HG03378 (cell line): ENCODE data around the gene PPP1R27.
"Not testable (repeated sequence)": the region's sequence is repeated elsewhere in the genome, so short reads cannot be mapped to it uniquely, and the experiment has no call there.

ENCODE experiments used
- ATAC-seq: cut with Tn5 transposase; IDR thresholded peaks from one replicate; pipeline ENCODE4 v1.9.1; 2021; ENCODE audit warnings: mild to moderate bottlenecking, moderate library complexity; ENCODE audit not compliant: unreplicated experiment

Gene PPP1R27

DNA sequence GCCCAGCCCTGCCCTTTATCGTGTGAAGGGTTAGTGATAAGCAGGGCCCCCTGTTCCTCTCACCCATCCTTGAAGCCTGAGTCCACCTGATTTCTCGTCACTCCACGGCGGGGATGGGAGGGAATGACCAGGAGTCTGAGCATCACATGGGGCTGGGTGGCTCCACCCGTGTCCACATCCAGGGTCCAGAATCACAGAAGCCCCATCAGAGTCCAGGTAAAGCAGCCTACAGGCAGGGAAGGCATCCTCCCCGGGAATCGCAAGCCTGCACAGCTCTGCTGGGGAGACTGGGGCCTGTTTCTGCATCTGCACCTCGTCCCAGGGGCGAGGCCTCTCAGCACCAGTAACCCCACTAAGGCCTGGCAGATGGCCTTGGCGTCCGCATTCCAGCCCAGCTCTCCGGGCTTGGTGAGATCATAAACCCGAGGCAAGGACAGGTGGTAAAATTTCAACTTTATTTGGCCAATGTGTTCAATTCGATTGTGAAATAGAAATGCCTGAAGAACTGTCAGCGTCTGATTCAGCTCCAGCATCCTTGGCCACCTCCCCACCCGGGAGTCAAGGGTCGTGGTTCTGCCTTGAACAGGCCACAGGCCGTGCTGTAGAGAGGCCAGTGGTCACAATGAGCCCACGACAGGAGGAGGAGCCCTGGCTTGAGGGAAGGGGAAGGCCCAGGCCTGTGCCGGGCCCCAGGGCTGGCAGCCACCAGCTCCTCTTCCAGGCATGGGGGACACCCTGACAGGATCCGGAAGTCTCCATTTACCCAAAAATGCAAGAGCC is 8.1 kb upstream of the PPP1R27 start:
- ATAC-seq: no peak

DNA sequence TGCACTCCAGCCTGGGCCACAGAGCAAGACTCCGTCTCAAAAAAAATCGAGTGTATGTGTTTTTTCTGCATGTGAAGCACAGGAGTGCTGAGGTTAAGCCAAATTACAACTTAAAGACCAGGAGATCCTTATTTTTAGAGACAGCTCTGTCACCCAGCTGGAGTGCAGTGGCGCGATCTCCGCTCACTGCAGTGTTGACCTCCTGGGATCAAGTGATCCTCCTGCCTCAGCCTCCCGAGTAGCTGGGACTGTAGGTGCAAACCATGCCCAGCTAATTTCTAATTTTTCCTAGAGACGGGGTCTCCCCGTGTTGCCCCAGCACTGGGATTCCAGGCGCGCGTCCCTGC is 7.5 kb upstream of the PPP1R27 start:
- ATAC-seq: no peak

DNA sequence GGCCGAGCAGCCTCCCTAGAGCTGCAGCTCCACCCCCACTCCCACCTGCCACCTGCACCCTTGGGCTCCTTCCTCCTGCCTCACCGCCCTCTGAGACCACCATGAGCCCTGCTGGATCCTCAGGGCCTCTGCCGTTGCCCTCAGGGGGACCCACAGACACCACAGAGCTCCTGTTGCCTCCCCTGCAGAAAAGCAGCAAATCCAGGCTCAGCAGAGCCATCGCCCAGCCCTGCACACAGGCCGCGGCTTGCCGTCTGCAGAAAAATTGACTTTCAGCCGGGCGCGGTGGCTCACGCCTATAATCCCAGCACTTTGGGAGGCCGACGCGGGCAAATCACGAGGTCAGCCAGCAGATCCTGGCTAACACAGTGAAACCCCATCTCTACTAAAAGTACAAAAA is 7.0 kb upstream of the PPP1R27 start:
- no peak for ATAC-seq

DNA sequence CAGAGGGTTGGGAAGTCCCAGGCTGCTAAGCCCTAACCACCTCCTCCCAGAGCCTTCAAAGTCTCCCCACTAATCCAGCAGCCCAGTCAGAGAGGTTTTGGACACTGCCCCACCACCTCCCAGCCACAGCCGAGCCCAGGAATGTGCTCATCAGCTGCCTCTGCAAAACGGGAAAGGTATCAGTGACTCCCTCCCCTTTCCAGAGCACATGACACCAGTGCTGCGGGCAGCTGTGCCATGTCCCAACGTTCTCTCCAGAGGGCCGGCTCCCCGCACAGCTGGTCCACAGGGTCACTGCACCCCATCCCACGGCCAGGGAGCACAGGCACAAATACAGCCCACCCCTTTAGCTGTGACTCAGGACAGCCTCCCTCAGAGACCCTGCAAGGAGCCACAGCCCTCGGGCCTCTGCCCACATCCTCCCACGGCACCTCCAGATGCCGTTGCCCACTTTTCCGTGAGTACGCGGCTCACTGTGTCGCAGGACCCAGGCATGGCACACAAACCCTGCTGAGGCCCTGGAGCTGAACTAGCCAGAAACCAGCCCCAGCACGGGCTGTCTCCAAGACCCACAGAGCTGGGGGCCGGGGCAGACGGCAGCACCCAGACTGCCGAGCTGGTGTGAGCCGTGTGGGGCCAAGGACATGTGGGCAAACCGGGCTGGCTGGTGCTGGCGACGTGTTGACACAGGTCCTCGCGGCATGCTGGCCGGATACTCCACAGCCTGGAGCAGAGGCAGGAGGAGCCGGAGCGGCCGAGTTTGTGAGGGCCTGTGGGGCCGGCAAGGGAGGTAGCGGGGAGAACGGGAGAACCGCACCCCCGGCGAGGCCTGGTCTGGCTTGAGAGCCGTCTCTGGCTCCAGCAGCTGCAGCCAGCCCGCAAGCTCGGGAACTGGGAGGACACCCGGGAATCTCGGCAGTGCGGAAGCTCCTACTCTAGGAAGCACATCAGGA is 6.3 kb upstream of the PPP1R27 start:
- no peak for ATAC-seq

DNA sequence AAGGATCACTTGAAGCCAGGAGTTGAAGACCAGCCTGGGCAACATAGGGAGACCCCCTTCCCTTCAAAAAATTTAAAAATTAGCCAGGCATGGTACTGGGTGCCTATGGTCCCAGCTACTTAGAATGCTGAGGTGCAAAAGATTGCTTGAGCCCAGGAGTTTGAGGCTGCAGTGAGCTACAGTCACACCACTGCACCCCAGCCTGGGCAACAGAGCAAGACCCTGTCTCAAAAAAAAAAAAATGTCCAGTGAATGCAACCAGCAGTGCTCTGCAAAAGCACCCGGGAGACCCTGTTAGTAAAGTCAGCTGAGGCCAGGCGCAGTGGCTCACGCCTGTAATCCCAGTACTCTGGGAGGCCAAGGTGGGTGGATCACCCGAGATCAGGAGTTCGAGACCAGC is 5.2 kb upstream of the PPP1R27 start:
- ATAC-seq: not testable (repeated sequence)

DNA sequence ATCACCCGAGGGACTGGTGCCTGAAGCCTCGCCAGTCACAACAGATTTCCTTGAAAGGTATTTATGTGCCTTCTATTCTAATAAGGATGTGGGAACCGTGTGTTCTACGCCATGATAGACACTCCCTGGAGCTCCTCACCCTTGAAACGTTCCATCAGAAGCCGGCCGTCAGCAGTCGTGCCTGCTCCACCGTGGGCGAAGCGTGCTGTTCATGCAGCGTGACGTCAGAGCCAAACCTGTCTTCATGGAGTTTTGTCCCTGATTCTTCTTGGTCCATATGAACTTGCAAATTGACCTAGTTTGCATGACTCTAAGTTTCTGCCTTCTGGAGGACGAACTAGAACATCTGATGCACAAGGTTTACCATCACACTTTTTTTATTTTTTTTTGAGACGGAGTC is 4.5 kb upstream of the PPP1R27 start:
- no peak for ATAC-seq

DNA sequence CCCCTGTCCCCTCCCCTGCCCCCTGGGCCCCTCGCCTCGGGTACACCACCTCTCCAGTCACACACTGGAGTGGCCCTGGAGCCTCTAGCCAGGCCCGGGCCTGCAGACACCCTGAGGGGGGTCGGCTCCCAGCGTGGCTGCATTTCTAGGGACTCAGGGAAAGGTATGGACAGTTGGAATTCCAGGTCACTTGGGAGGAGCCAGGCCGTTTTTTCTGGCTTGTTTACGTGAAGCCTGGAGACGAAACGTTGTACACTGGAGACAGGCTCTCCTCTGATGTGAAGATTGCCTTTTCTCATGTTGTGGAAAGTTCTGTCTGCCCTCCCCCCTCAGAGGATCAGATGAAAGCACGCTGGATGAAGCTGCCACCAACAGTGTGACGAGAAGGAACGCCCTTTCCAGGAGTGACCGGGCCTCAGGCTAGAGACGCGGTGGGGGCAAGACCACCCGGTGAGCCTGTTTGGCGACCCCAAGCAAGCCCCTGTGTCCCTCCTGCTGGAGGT is 4.0 kb upstream of the PPP1R27 start:
- no peak for ATAC-seq

DNA sequence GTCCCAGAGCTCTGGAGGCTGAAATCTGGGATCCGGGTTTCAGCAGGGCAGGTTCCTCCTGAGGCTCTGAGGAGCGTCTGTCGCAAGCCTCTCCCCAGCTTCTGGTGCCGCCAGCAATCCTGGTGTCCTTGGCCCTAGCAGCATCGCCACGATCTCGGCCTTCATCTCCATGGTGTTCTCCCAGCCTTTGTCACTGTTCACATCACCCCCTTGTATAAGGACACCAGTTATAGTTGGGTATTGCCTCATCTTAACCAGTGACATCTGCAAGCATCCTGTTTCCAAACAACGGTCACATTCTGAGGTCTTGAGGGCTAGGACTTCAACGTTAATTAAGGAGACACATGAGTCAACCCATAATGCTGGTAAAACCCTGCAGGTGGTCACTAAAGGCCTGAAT is 2.8 kb upstream of the PPP1R27 start:
- no peak for ATAC-seq

DNA sequence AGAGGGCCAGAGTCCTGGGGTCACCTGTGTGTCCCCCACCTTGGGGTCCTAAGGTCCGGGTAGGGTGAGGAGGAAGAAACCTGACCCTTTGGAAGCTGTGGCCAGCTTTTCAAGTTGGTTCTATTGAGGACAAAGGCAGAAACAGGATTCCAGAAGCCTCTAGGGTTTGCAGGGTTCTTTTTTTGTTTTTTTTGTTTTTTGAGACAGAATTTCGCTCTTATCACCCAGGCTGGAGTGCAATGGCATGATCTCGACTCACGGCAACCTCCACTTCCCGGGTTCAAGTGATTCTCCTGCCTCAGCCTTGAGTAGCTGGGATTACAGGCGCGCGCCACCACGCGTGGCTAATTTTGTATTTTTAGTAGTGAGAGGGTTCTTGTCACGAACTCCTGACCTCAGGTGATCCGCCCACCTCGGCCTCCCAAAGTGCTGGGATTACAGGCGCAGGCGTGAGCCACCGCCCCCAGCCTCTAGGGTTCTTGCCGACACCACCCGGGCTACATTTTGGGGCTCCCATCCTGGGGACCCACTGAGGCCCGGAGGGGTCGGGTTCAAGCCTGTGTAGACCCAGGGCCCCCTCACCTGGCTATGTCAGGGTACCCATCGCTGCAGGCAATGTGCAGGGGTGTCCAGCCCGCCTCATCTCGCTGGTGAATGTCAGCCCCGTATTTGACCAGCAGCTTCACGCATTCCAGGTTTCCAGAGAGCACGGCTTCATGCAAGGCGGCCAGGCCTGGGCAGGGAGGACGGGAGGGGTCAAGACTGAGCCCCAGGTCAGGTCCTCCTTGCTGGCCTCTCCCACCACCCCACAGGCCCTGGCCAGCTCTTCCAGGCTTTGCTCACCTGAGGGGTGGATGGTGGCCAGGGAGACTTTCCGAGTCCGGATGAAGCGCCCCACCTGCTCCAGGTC is 674 bp downstream of the PPP1R27 start:
- ATAC-seq: no peak

DNA sequence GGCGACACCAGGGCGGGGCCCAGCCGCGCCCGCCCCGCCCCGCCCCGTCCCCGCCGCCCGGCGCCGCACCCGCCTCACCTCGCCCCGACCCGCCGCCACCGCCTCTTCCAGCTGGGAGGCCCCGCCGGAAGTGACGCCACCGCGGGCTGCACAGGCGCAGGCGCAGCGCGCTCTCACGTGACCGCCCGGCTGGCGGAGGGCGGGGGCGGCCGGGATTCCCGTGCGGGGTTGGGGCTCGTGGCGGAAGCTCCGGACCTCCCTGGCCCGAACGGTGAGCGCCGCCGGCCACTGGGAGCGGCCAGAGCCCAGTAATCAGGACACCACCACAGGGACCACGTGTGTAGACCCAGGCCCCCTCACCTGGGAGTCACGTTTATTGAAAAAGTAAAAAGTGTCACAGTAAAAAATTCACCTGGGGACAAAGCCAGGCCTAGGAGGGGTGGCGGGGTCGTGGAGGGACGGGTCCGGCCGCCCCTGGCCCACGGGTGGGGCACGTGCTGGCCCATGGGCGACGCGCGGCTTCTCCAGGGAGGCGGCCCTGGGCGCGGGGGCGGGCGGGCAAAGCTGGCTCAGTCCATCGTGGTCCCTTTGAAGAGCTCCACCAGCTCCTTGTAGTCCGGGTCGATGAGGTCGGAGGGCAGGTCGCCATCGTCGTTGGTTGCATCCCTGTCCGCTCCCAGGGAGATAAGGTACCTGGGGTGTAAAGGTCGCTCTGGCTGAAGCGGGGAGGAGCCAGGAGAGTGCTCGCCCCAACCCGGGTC is 1.5 kb downstream of the PPP1R27 start, which contains the start of gene MCRIP1:
MCRIP1 (minus strand) TSS at position 132 of the 761 bp plus-strand sequence. CDS start 8,785 bp downstream, outside the sequence.
- no peak for ATAC-seq

DNA sequence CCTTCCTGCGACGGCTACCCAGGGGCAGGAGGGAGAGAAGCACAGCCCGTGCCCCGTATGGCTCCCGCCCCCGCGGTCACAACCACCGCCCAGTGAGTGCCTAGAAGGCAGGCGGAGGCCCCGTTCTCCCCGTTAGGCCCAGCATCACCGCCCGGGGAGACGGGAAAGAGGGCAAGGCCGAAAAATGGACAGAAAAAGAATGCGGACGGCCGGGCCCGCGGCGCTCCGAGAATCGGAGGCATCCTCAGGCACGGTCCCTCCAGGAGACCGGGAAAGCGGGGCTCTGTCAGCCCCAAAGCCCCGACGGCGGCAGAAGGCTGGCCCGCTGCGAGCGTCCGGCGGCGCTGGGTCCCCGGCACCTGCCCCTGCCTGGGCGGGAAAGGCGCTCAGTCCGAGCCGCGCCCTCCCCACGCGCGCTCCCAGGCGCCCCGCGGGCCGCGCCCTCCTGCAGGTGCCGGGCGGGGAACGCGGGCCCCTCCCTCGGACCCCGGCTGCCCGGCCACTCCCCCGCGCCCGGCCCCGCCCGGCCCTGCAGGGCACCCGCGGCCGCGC is 2.2 kb downstream of the PPP1R27 start:
- no peak for ATAC-seq

DNA sequence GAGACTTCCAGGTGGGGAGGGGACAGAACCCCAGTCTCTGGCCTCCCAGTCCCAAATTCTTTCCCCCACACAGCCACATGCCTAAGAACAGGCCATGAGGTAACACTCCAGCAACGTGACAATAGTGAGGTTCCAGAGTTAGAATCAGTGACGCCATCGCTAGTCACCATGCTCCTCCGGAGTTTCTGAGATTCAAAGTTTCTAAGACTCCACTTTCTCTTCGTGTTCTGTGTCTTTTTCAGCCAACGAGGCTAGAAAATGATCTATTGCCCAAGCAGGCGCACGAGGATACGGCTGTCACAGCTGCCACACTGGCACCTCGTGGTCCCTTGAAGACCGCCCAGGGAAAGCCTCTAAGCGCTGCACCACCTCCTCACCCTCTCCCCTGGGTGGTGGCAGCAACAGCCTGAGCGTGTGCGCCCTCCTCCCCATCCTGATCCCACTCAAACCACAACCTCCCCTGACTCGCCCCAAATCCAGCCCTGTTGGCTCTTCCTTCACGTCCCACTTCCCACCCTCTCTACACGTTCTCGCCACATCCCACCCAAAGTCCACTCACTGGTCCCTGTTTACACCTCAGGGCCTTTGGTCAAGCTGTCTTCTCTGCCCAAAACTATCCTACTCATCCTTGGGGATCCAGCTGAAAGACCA is 2.8 kb downstream of the PPP1R27 start:
- ATAC-seq: no peak

DNA sequence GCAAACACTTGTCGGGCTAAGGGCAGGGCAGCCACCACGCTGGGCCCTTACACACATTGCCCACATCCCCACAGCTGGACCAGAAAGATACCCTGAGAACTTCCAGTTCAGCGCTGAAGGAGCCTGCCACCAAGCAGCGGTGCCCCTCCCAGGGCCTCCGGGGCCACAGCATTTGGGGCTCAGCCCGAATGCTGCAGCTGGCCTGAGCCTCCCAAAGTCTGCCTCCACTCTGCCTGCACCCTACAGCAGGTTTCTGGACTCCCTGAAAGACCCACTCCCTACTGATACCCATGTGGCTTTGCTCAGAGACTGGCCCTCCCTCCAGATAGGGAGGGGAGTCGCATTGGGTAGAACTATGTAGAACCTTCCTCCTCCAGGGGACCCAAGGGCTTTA is 3.3 kb downstream of the PPP1R27 start:
- ATAC-seq: no peak

DNA sequence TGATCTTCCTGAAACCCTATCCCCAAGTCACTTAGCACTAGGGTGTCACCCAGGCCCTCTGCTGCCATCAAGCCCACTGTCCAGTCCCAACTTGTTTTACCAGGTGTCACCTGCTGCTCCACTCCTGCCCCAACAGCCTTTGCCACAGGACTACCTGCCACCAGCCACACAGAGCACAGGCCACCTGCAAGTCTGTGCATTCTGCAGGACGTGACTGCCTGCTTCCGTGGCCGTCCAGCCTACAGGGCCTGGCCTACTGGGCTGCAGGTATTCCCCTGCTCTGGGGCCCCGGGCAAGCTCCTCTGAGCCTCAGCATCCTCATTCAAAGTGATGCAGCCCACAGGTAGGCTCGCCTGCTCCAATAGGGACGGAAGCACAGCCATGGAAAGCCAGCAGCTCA is 5.0 kb downstream of the PPP1R27 start:
- no peak for ATAC-seq

DNA sequence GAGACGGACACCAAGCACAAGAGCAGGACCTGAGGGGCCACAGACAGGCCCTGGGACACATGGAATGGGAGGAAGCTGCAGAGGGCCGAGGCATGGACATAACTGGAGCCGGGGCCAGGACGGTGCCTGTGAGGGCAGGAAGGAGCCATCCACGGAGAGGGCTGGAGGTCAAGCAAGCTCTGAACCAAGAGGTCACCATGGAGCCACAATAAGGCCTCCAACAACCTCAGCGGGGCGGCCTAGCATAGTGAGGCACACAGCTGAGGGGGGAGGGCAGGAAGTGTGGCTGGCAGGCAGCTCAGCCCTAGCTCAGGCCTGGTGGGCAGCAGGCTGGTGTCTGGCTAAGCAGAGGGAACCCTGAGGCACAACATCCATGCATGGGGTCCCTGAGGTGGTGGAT is 6.2 kb downstream of the PPP1R27 start:
- no peak for ATAC-seq

DNA sequence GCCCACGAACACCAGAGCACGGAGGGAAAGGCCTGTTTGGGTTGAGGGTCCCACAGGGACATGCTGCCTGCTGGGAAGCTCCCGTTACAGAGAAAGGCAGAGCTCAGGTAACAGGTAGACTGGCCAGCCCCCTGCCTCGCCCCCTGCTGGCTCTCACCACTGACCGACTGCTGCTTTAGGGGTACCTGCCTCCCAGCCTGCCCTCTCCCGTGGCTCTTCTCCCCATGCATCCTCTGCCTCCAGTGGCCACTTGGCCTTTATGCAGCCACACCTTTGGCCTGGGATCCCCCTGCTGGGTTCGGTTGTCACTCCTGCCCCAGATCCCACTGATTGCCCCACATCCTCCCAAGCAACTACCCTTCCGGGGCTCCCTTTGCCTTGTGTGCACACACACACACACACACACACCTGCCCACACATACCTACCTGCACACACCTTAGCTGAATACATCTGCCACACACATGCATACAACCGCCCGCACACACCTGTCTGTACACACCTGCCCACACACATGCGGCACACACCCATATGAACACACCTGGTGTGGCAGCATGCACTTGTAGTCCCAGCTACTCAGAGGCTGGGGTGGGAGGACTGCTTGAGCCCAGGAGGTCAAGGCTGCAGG is 8.9 kb downstream of the PPP1R27 start:
- ATAC-seq: no peak

DNA sequence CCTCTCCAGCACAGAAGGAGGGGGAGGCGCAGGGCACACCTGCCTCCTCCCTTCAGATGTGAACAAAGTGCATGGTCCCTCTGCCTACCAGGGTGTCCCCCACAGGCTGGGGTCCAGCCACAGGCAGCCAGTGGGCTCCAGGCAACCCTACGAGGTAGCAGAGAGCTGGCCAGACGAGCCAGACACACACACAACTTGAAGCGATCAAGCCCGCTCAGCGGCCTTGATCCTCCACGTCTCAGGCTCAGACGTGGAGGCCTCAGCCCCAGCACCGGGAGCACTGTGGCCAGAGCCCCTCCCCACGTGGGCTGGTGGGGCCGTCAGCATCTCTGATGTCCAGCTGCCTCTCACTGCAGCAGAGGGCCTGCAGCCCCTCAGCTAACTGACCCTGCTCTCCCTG is 10.3 kb downstream of the PPP1R27 start:
- no peak for ATAC-seq

DNA sequence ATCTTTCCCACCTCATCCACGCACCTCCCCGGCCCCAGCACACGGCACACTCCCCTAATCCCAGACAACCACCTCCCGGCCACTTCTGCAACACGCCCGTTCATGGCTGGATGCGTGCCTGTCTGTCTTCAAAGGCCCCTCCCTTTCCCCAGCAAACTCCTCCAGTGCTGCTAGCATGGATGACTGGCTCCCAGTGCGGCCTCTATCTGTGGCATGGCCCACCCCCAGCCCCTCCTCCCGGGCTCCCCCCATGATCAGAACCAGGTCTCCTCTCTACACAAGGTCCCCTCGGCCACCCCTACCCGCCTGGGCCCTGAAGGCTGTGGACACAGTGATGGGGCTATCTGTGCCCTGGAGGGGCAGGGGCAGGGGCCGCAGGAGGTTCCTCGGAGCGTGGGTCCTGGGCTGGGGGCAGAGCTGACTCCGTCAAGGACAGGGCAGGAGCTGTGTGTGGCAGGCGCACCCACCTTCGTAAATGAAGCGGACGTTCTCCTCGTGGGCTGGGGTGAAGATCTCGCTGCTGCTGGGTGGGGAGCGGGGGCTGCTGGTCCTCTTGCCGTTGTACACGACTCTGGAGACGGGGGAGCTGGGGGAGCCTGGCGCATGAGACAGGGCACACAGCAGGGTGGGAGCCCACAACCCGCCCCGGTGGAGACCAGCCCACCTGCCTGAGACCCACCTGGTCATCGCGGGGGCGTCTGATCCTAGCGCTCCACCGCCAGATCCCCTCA is 10.9 kb downstream of the PPP1R27 start:
- ATAC-seq: no peak
